Caco-2 (cell line): ENCODE results near the gene ST6GALNAC3. TPM values are rescaled to one million over a fixed set of nuclear protein-coding genes. Genes with fewer than 3 reads are reported as not detected.
"Not testable (repeated sequence)": the region's sequence is repeated elsewhere in the genome, so short reads cannot be mapped to it uniquely, and the experiment has no call there.

Source experiments
- BruUV-seq: library from RNA; stranded (reverse); fragments of 400-500 nt; replicated peaks from 2 replicates; lab custom pipeline; 2021; lab: Mats Ljungman, UMichigan
- CTCF ChIA-PET: fragments of 300-600 bp; sonication (Branson Sonifier 250); formaldehyde crosslinking; loops from one replicate; lab custom pipeline; 2022; ENCODE audit warnings: antibody characterized with exemption; lab: Charles Lee
- POLR2A ChIA-PET: fragments of 300-600 bp; sonication (Branson Sonifier 250); formaldehyde crosslinking; loops from one replicate; lab custom pipeline; 2022; ENCODE audit warnings: antibody characterized with exemption; lab: Charles Lee
- DNase-seq, 2 experiments: peaks; one replicate each; pipeline versions ENCODE4 v3.0.0 to v3.0.0-alpha.2; 2020 to 2022
- H3K27me3 ChIP-seq: replicated peaks from 2 replicates; pipeline ENCODE4 v1.6.0; 2011; ENCODE audit warnings: low read length; ENCODE audit not compliant: control insufficient read depth, insufficient read depth
- H3K36me3 ChIP-seq: 2 replicates; pipeline ENCODE4 v1.5.1; 2011; ENCODE audit warnings: low read length; ENCODE audit not compliant: control insufficient read depth, insufficient read depth
- H3K4me1 ChIP-seq: fragments of 250-450 bp; sonication (Bioruptor Pico); 2 replicates; pipeline ENCODE4 v1.5.1; 2020; ENCODE audit warnings: mild to moderate bottlenecking
- H3K4me3 ChIP-seq: 2 replicates; pipeline ENCODE4 v1.5.1; 2011; ENCODE audit warnings: low read depth, mild to moderate bottlenecking, control low read depth, low read length
- H3K9me3 ChIP-seq: fragments of 250-450 bp; sonication (Bioruptor Pico); 2 replicates; pipeline ENCODE4 v1.5.1; 2020; ENCODE audit warnings: mild to moderate bottlenecking, moderate library complexity
- H3K27ac Mint-ChIP-seq: one replicate; pipeline ENCODE4 v1.8.0; 2022; ENCODE audit warnings: mixed read lengths; ENCODE audit not compliant: unreplicated experiment
- H3K27me3 Mint-ChIP-seq: one replicate; pipeline ENCODE4 v1.8.0; 2022; ENCODE audit warnings: mixed read lengths; ENCODE audit not compliant: insufficient read depth, unreplicated experiment
- H3K36me3 Mint-ChIP-seq: one replicate; pipeline ENCODE4 v1.8.0; 2022; ENCODE audit warnings: mild to moderate bottlenecking, mixed read lengths; ENCODE audit not compliant: insufficient read depth, unreplicated experiment
- H3K4me1 Mint-ChIP-seq: one replicate; pipeline ENCODE4 v1.8.0; 2022; ENCODE audit warnings: low read depth, mixed read lengths; ENCODE audit not compliant: unreplicated experiment
- H3K4me3 Mint-ChIP-seq: one replicate; pipeline ENCODE4 v1.8.0; 2022; ENCODE audit warnings: mild to moderate bottlenecking, moderate library complexity, mixed read lengths; ENCODE audit not compliant: unreplicated experiment
- H3K9me3 Mint-ChIP-seq: one replicate; pipeline ENCODE4 v1.8.0; 2022; ENCODE audit warnings: mixed read lengths; ENCODE audit not compliant: unreplicated experiment
- intact Hi-C: fragments of 100-400 bp; cut with micrococcal nuclease; formaldehyde crosslinking; loops from one replicate; pipeline ENCODE4 v1.10.0; 2022; ENCODE audit not compliant: unreplicated experiment
- total RNA-seq: library from RNA; stranded (reverse); gene quantifications from 2 replicates; pipeline ENCODE4 v1.2.3, GENCODE V29; 2022
- TF ChIP-seq, protein P1 (sequence below), 2 experiments: fragments of 200-600 bp in 1 of 2; IDR thresholded peaks; 1 replicate in 1 of 2; 2 replicates in 1 of 2; pipeline versions ENCODE4 v1.5.1 to v1.8.0; 2011 to 2022; ENCODE audit warnings: antibody characterized with exemption in 1 of 2, control low read depth in 1 of 2, inconsistent platforms in 1 of 2, low read depth in 1 of 2, low read length in 1 of 2, mild to moderate bottlenecking in 1 of 2, moderate library complexity in 1 of 2; ENCODE audit not compliant: insufficient read depth in 1 of 2, severe bottlenecking in 1 of 2, unreplicated experiment in 1 of 2

Gene ST6GALNAC3
- total RNA-seq, 1 experiment from 2014 or later = 16.0 TPM

GRCh38 chr1:76340056-76340455 lies 265.5 kb downstream of the ST6GALNAC3 start:
- Mint-ChIP-seq H3K27ac (no peak overlapping the region), H3K9me3 (no peaks in the 10 kb centered on the region), H3K36me3 (no peaks in the 10 kb centered on the region), H3K4me3 (no peak overlapping the region), H3K27me3 (no peaks in the 10 kb centered on the region), H3K4me1 (no peaks in the 10 kb centered on the region)
- Histone ChIP-seq H3K27me3 (no peaks in the 10 kb centered on the region), H3K4me3 (no peak overlapping the region), H3K9me3 (no peaks in the 10 kb centered on the region), H3K36me3 (no peaks in the 10 kb centered on the region), H3K4me1 (no peaks in the 10 kb centered on the region)
- intact Hi-C loops = no loop called here
- DNase-seq = no peak
- no TSS peak for BruUV-seq
- ChIA-PET CTCF (no interaction called here), POLR2A (no interaction called here)
- TF ChIP-seq, protein P1, sequence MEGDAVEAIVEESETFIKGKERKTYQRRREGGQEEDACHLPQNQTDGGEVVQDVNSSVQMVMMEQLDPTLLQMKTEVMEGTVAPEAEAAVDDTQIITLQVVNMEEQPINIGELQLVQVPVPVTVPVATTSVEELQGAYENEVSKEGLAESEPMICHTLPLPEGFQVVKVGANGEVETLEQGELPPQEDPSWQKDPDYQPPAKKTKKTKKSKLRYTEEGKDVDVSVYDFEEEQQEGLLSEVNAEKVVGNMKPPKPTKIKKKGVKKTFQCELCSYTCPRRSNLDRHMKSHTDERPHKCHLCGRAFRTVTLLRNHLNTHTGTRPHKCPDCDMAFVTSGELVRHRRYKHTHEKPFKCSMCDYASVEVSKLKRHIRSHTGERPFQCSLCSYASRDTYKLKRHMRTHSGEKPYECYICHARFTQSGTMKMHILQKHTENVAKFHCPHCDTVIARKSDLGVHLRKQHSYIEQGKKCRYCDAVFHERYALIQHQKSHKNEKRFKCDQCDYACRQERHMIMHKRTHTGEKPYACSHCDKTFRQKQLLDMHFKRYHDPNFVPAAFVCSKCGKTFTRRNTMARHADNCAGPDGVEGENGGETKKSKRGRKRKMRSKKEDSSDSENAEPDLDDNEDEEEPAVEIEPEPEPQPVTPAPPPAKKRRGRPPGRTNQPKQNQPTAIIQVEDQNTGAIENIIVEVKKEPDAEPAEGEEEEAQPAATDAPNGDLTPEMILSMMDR (IDR thresholded peaks at IDR 0.05; ENCODE audit: insufficient read depth in 1 of 2, low read depth in 1 of 2, low read length in 1 of 2, severe bottlenecking in 1 of 2, unreplicated experiment in 1 of 2) = no peak

- H3K27me3 ChIP-seq, DNase-seq, H3K4me3 Mint-ChIP-seq, H3K27ac Mint-ChIP-seq, intact Hi-C loops, CTCF ChIA-PET, H3K9me3 Mint-ChIP-seq, H3K36me3 ChIP-seq, BruUV-seq, H3K27me3 Mint-ChIP-seq, H3K4me3 ChIP-seq, POLR2A ChIA-PET, H3K36me3 Mint-ChIP-seq, H3K4me1 Mint-ChIP-seq, H3K4me1 ChIP-seq, H3K9me3 ChIP-seq: not testable (repeated sequence)
Measured at GRCh38 chr1:76341816-76342215, 267.3 kb downstream of the ST6GALNAC3 start.

- Mint-ChIP-seq H3K36me3 (no peaks in the 10 kb centered on the region), H3K27ac (no peak overlapping the region), H3K9me3 (no peaks in the 10 kb centered on the region), H3K27me3 (no peaks in the 10 kb centered on the region), H3K4me3 (no peak overlapping the region), H3K4me1 (no peaks in the 10 kb centered on the region)
- ChIA-PET POLR2A (no interaction called here), CTCF (no interaction called here)
- Histone ChIP-seq H3K36me3 (no peaks in the 10 kb centered on the region), H3K9me3 (no peaks in the 10 kb centered on the region), H3K4me1 (no peaks in the 10 kb centered on the region), H3K27me3 (no peaks in the 10 kb centered on the region), H3K4me3 (no peak overlapping the region)
- TF ChIP-seq, protein P1 (IDR thresholded peaks at IDR 0.05; ENCODE audit: insufficient read depth in 1 of 2, low read depth in 1 of 2, low read length in 1 of 2, severe bottlenecking in 1 of 2, unreplicated experiment in 1 of 2) = no peak
- BruUV-seq = no TSS peak
- intact Hi-C loops = no loop called here
- no peak for DNase-seq
Measured at GRCh38 chr1:76343356-76343755, 268.8 kb downstream of the ST6GALNAC3 start.

DNA sequence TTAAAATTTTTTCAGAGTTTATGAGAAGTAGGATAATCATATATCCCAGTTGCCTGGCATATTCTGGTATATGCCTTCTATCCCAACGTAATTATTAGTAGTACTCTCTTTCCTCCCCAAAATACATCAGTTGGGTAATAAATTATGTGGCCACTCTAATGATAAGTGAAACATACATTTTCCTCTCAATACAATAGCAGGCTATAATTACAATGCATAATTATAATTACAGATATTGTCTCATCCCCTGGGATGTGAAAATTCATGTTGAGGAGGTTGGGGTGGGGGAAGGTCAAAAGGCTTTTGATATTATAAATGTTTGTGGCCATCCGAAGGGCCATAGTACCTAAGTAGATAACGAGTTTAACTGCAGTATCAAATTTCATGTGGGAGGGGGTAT lies 277.1 kb downstream of the ST6GALNAC3 start:
- no peak overlapping the region for H3K4me3 ChIP-seq
- TF ChIP-seq, protein P1 (IDR thresholded peaks at IDR 0.05; ENCODE audit: insufficient read depth in 1 of 2, low read depth in 1 of 2, low read length in 1 of 2, severe bottlenecking in 1 of 2, unreplicated experiment in 1 of 2) = no peak
- H3K4me1 Mint-ChIP-seq = no peaks in the 10 kb centered on the region
- H3K9me3 ChIP-seq = no peaks in the 10 kb centered on the region
- H3K27ac Mint-ChIP-seq = no peak overlapping the region
- no peaks in the 10 kb centered on the region for H3K9me3 Mint-ChIP-seq
- no peak overlapping the region for H3K4me3 Mint-ChIP-seq
- POLR2A ChIA-PET = no interaction called here
- BruUV-seq = no TSS peak
- CTCF ChIA-PET = no interaction called here
- no peaks in the 10 kb centered on the region for H3K27me3 ChIP-seq
- no peaks in the 10 kb centered on the region for H3K27me3 Mint-ChIP-seq
- no peaks in the 10 kb centered on the region for H3K4me1 ChIP-seq
- intact Hi-C loops = no loop called here
- no peaks in the 10 kb centered on the region for H3K36me3 ChIP-seq
- H3K36me3 Mint-ChIP-seq = no peaks in the 10 kb centered on the region
- DNase-seq = no peak
